ENCODE measurements around the gene HELB. TPM values are rescaled to one million over a fixed set of nuclear protein-coding genes. Genes with fewer than 3 reads are reported as not detected.

Gene HELB
- total RNA-seq, 2 experiments from 2014 or later, result 42.3 to 43.3 TPM

GRCh38 chr12:66379616-66380015 is 77.3 kb downstream of the HELB start:
- Mint-ChIP-seq H3K36me3 (ENCODE audit: low read depth) (peaks cover 5% of the 10 kb centered on the region), H3K4me3 (no peak overlapping the region), H3K27ac (no peak overlapping the region), H3K9me3 (no peaks in the 10 kb centered on the region), H3K27me3 (no peaks in the 10 kb centered on the region), H3K4me1 (no peaks in the 10 kb centered on the region)
- CTCF ChIA-PET, result no interaction called here
- DNase-seq, result no peak
- POLR2A ChIA-PET, result no interaction called here

- ChIA-PET POLR2A (no interaction called here), CTCF (interaction anchor here (0.5 to 1.1 kb wide), 3 partner anchors 9 to 236 kb away, joined by 3 to 4 read pairs (median 3); no protein-coding TSS in a partner anchor)
- no peaks in the 10 kb centered on the region for H3K4me1 Mint-ChIP-seq
- H3K36me3 Mint-ChIP-seq (ENCODE audit: low read depth), result peaks cover 5% of the 10 kb centered on the region
- DNase-seq, result no peak
- H3K27ac Mint-ChIP-seq, result no peak overlapping the region
- H3K27me3 Mint-ChIP-seq, result no peaks in the 10 kb centered on the region
- H3K4me3 Mint-ChIP-seq, result no peak overlapping the region
- no peaks in the 10 kb centered on the region for H3K9me3 Mint-ChIP-seq
These were observed 78.7 kb downstream of the HELB start for GRCh38 chr12:66380769-66381535.

- Mint-ChIP-seq H3K4me3 (no peak overlapping the region), H3K9me3 (no peaks in the 10 kb centered on the region), H3K27me3 (peaks cover 10% of the 10 kb centered on the region), H3K36me3 (ENCODE audit: low read depth) (no peaks in the 10 kb centered on the region), H3K4me1 (no peaks in the 10 kb centered on the region), H3K27ac (no peak overlapping the region)
- CTCF ChIA-PET, result no interaction called here
- POLR2A ChIA-PET, result no interaction called here
- no peak for DNase-seq
These were observed 84.8 kb downstream of the HELB start for GRCh38 chr12:66387117-66387516.

Other genes starting within 250 kb of the HELB start
- 10 to 100 TPM; 33.3 to 38.6 TPM for gene LLPH, start 171.7 kb upstream of the HELB start, total RNA-seq
- 10 to 100 TPM; 65.7 to 83.5 TPM for gene TMBIM4, start 132.5 kb upstream of the HELB start, total RNA-seq
- gene IRAK3, start 113.3 kb upstream of the HELB start, total RNA-seq, result under 1 TPM; 0.77 to 0.89 TPM